LNCAP (cell line): ENCODE measurements around the gene MYO16.

ENCODE experiments used
- TF ChIP-seq, protein P1 (sequence below): fragments of 450-650 bp; IDR thresholded peaks from 2 replicates; pipeline ENCODE4 v1.5.1; 2017; ENCODE audit warnings: mild to moderate bottlenecking

MYO16 gene

DNA sequence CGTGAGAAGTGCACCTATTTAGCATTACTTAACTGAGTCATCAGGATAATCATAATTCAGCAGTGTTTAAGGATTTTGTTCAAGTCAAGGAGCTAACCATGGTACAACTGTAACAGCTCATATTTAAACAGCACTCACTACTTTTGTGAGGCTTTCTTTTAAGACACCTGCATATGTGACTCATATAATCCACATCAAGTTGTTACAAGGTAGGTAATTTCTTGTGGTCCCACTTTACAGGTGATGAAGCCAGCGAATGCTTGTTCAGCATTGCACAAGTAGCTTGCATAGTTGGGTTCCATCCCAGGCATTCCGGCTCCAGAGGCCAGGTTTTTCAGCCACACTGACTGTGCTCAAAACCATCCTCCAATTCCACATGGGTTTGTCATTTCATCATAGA is 569.2 kb downstream of the MYO16 start:
- TF ChIP-seq, protein P1, sequence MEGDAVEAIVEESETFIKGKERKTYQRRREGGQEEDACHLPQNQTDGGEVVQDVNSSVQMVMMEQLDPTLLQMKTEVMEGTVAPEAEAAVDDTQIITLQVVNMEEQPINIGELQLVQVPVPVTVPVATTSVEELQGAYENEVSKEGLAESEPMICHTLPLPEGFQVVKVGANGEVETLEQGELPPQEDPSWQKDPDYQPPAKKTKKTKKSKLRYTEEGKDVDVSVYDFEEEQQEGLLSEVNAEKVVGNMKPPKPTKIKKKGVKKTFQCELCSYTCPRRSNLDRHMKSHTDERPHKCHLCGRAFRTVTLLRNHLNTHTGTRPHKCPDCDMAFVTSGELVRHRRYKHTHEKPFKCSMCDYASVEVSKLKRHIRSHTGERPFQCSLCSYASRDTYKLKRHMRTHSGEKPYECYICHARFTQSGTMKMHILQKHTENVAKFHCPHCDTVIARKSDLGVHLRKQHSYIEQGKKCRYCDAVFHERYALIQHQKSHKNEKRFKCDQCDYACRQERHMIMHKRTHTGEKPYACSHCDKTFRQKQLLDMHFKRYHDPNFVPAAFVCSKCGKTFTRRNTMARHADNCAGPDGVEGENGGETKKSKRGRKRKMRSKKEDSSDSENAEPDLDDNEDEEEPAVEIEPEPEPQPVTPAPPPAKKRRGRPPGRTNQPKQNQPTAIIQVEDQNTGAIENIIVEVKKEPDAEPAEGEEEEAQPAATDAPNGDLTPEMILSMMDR: no peak

DNA sequence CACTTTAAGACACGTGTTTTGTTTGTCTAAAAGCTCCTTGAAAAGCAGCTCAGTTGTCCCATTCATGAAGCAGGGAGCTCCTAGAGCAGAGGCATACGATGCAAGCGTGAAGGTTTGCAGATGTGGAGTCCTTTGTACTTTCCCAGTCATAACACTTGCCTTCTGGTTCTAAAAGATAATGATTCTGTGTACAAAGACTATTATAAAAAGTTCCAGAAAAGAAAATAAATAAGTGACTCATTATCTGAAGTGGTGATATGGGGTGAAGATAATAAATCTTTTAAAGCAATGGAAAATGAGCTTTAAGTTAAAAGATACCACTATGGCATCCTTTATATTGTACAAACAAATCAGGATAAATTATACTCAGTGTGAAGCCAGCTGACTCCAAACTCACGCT is 569.9 kb downstream of the MYO16 start:
- TF ChIP-seq, protein P1: no peak

DNA sequence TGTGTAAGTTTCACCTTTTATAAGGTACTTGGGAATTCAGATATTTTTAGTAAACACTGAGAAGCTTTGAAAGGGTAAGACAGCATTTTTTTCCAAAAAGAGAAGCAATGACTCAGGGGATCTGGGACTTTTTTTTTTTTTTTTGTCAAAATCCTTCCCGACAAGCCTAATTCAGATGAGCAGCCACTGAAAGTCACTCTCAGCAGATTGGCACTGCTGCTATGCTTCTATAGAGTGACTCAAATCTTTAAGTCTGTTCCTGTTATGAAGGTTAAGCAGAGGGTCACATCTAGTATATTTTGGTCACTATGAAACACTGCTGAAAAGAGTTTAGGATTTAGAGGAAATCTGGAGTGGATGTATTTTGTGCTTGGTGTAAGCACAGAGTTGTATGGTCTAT is 571.1 kb downstream of the MYO16 start:
- TF ChIP-seq, protein P1: no peak

DNA sequence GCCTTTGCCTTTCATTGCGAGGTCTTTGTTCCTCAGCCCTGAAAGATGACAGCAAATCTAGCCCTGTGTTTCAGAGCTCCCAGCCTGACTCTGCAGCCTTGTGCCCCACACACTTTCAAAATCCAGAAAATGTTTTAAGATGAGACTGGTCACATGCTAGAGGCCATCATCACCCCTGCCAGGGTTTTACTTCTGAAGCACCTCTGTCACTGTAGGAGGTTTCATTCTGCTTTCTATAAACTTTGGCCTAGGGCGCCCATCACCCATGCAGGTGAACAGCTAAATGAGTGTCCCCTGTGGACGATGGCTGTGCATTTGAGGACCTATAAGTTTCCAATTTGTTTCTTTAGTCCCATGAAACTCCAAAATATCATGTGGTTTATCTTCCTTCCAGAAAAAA is 574.2 kb downstream of the MYO16 start:
- TF ChIP-seq, protein P1: no peak

DNA sequence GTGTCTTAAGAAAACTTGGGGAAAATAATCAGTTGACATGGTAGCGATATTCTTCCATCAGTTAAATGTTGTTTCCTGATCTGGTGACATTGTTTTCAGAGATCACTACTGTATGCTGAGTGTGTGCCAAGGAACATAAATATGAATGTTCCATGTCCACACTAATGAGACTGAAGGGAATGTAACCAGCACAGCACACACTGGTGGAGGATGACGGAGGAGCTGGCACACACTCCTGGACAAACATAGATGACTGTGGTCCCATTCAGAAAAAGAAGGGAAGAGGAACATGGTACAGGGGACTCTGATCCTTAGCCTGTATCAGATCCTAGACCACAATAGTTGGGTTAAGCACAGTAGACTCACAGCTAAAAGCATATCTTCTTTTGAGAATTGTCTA is 574.8 kb downstream of the MYO16 start:
- TF ChIP-seq, protein P1: no peak

DNA sequence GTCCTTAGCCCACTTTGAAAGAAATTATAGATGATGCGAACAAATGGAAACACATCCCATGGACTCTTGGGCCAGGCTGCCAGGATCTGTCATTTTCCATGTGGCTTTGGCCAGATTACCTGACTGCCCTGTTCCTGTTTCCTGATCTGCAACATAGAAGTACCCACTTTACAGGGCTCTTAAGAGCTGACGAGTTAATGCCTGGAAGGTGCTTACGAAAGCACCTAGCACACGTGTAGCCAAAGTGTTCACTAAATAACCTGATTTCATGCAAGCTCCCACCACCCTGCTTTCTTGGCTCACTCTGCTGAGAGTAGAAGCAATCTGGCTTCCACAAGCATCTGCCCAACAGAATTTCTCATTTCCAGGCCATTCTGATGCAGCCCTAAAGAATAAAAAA is 575.2 kb downstream of the MYO16 start:
- TF ChIP-seq, protein P1: no peak

DNA sequence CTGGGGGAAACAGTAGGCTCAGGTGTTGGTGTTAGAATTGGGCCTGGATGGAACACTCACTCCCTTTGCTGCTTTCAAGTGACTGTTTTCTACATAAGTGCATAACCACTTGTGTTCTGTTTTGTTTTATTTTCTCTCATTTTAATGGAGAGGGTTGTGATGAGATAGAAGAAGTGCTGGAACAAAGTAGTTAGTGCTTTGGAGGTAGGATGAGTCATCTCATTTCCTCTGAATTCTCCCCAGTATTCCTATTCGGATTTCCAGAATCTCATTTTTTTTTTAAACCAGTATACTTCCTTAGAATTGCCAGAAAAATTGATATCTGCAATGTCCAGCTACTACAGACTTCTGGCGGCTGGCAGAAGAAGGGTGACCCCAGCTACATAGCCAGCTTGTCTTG is 575.9 kb downstream of the MYO16 start:
- TF ChIP-seq, protein P1: no peak

DNA sequence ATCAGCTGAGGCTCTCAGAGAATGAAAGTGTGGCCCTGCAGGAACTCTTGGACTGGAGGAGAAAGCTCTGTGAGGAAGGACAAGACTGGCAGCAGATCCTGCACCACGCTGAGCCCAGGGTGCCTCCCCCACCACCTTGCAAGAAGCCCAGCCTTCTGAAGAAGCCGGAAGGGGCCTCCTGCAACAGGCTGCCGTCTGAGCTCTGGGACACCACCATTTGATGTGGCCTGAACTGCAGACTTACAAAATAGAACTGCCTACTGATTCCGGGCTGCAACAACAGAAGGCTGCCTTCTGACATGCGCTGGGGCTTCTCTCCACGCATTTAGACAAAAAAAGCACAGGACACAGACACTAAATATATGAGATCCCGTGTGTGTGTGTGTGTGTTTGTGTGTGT is 577.2 kb downstream of the MYO16 start:
- TF ChIP-seq, protein P1: no peak
